GM19438 (cell line): ENCODE data around the gene TLCD3A.

Source experiments
- ATAC-seq: cut with Tn5 transposase; IDR thresholded peaks from one replicate; pipeline ENCODE4 v1.9.1; 2021; ENCODE audit warnings: low read depth; ENCODE audit not compliant: unreplicated experiment

TLCD3A gene

GRCh38 chr17:705011-705410 is 27.4 kb upstream of the TLCD3A start:
- ATAC-seq: no peak

GRCh38 chr17:705863-706262 is 26.5 kb upstream of the TLCD3A start:
- no peak for ATAC-seq

- no peak for ATAC-seq
Observed at GRCh38 chr17:708132-708531, 24.3 kb upstream of the TLCD3A start.

DNA sequence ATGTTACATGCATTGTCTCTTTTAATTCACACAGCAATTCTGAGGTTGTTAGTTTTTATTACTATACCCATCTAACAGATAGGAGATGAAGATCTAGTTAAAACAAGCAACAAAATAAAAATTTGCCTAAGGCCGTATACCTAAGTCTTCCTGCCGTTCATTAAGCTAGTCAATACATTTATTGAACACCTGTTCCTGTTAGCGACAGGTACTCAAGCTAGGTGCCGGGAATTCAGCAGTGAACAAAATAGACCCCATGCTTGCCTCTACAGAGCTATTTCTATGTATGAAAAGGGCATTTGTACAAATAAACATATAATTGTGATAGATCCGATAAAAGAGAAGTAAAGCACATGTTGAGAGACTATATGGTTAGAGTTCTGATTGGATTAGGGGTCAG is 14.3 kb upstream of the TLCD3A start:
- no peak for ATAC-seq

DNA sequence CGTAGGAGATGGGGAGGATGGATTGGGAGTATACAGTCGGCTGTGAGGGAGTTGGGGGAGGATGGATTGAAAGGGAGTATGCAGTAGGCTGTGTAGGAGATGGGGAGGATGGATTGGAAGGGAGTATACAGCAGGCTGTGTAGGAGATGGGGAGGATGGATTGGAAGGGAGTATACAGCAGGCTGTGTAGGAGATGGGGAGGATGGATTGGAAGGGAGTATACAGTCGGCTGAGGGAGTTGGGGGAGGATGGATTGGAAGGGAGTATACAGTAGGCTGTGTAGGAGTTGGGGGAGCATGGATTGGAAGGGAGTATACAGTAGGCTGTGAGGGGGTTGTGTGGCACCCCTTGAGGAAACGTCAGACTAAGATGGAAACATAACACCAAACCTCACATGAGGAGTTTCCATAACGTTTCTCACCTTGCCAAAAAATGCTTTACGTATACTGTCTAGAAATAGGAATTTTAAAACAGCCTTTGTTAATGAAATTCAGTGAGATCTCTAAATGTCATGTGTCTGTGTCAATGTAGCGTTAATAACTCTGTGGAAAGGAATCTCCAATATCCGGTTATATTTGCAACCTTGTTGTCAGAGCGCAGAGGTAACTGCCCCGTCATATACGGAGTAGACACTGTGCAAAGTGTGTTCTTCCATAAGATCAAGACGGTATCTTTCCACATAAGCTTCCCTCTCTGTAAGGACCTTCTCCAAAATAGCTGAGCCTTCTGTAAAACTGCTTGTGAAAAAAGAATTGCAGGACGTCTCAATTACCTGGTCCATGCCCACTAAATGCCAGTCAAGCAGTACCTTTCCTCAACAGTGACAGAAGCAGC is 11.5 kb upstream of the TLCD3A start:
- no peak for ATAC-seq

GRCh38 chr17:721540-721937 is 10.9 kb upstream of the TLCD3A start:
- ATAC-seq: no peak

DNA sequence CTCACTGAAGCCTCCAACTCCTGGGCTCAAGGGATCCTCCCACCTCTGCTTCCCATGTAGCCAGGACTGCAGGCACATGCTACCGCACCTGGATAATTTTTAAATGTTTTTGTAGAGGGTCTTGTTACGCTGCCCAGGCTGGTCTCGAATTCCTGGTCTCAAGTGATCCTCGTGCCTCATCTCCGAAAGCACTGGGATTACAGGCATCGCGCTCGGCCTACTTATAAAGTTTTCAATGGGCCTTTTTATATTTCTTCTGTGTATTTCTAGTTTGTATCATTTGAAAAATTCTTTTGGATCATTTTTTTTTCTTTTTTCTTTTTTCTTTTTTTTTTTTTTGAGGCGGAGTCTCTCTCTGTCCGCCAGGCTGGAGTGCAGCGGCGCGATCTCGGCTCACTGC is 7.3 kb upstream of the TLCD3A start:
- ATAC-seq: no peak

- ATAC-seq: no peak
Observed at GRCh38 chr17:725746-726145, 6.7 kb upstream of the TLCD3A start.

DNA sequence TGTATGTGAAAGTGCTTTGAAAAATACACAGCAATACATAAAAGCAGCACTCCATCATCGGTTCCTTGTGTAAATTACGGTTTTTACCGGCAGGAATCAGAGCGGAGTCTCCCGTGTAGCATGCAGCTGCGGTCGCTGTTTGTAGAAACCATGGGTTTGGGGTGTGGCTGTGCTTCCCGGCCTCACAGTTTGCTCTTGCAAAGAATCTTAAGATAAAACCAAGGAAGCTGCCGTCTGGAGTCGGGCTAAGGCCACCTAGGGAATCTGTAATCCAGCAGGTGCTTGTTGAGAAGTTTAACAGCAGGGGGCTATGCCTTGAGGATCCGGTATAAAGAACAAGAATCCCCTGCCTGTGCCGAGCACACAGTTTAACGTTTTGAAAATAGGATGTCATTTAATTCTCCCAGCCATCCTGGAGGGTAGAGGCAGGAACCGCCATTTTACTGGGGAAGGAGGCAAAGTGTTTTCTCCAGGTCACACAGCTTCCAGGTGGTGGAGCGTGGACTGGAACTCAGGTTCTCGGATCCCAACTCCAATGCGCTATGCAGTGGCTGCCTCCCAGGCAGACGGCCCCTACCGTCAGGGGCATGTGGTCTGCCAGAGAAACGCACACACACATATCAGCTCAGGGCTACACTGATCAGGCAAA is 6.0 kb upstream of the TLCD3A start:
- no peak for ATAC-seq

DNA sequence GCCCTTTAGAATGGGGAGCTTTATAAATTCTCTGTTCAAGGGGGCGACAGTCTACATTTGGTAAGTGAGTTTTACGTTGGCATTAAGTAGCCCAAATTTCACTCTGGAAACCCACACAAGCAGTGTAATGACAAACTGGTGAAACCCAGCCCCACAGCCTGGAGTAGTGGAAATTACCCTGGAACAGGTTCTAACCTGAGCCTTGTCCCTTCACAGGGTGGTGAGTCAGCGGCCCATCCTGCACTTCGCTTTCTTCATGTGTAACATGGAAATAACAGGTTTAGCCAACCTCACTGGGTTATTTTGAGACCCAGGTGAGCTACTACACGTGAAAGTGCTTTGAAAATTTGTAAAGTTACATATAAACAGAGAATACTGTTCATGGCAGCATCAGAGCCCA is 3.5 kb upstream of the TLCD3A start:
- no peak for ATAC-seq

DNA sequence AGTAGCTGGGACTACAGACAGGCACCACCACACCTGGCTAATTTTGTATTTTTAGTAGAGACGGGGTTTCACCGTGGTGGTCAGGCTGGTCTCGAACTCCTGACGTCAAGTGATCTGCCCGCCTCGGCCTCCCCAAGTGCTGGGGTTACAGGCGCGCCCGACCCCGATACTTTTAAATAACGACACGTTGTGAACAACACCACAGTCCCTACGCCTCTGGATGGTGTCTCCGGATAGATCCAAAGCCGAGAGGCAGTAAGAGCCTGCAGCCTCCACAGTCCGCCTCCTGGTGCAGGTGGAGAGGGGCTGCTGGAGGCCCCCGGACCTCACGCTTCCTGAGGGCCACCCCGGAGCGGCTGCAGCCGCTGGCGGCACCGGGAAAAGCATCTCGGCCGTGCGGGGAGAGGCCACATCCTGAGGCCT is 741 bp upstream of the TLCD3A start:
- ATAC-seq: peak; percentile 16

DNA sequence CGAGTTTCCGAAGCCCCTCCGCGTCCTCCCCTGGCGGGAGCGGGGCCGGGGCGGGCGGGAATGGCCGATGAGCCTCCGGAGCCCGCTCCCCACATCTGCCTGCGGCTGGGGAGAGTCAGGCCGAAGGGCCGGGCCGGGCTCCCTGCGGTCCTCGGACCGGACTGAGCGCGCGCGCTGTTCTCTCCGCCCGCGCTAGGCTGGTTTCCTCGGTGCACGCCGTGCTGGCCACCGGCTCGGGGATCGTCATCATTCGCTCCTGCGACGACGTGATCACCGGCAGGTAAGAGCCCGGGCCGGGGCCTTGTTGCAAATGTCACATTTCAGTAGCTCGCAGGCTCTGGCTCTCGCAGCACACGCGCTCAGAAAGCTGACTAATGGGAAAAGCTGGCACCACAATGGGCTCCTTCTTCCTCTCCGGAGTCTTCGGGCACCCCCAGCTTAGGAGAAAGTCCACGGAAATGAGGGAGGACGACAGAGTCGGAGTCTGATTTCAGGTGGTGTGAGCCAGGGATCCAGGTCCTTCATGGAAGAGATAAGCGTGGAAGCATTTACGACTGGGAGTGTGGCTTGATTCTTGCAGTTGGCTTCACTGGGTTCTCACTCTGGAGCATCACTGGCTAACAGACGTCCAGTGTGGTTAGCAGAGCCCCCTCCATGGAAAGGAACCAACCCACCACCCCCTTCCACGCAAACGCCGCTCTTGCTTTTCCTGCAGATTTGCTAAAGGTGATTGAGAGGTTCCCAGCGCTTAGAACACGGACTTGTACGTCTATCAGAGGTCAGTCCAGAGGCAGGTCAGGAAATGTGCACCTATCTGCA is 715 bp downstream of the TLCD3A start:
- peak; percentile 32 for ATAC-seq

- no peak for ATAC-seq
Observed at GRCh38 chr17:733743-734142, 1.3 kb downstream of the TLCD3A start.

DNA sequence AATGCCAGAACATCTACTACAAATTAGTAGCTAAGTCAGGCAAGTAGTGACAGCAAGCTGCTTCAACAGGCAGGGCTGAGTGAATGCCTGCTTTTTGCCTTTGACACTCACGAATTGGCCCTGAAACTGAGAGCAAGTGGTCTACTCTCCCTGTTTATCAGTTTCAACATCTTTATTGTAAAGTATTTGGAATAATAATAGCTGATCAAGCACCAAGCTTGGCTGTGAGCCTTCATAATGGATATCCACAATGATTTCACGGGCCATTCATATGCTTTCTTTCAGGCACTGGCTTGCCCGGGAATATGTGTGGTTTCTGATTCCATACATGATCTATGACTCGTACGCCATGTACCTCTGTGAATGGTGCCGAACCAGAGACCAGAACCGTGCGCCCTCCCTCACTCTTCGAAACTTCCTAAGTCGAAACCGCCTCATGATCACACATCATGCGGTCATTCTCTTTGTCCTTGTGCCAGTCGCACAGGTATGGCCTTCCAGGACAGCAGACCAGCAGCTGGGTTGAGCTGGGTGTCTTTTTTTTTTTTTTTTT is 5.2 kb downstream of the TLCD3A start:
- no peak for ATAC-seq

DNA sequence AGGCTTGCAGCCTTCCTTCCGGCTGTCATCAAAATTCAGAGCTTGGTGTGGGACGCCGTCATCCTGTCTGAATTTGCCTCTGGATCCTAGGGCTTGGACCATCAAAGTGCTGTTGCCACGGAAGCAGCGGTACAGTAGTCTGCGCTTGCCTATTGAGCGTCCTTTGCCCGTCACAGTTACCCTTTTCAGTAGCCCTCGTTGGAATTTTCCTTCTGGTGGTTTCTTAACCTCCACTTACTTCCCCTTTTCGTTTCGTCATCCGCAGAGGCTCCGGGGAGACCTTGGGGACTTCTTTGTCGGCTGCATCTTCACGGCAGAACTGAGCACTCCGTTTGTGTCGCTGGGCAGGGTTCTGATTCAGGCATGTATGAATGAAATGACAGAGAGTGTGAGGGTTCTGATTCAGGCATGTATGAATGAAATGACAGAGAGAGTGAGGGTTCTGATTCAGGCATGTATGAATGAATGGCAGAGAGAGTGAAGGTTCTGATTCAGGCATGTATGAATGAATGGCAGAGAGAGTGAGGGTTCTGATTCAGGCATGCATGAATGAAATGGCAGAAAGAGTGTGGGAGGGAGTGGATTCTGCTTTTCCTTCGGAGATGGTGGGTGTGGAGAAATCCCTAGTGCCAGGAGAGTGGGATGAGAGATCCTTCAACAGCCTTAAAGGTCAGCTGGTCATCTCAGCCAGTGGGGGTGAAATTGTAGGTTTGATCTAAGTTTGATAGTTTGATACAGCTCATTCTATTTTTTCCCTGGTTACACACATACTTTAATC is 8.0 kb downstream of the TLCD3A start:
- ATAC-seq: peak; percentile 67

GRCh38 chr17:742147-742793 is 9.9 kb downstream of the TLCD3A start:
- no peak for ATAC-seq

- ATAC-seq: no peak
Observed at GRCh38 chr17:743139-743538, 10.7 kb downstream of the TLCD3A start.

DNA sequence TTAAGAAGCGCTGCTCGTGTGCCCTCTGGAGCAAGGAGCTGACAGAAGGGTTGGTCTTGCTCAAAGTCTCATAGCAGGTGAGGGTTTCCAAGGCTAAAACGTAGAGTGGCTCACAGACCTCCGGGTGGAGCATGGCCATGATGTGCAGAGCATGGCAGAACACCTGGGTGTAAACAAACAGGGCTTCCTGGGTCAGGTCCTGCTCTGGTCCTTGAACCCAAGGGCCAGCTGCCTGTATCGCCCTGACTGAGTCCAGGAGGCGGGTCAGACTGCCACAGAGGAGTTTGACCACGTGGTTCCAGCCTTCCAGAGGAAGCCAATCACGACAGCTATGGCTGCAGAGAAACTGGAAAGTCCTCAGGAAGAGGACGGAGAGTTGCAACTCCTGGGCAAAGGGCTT is 12.5 kb downstream of the TLCD3A start:
- ATAC-seq: no peak

- ATAC-seq: no peak
Observed at GRCh38 chr17:745406-745805, 13.0 kb downstream of the TLCD3A start.

- ATAC-seq: no peak
Observed at GRCh38 chr17:746181-746580, 13.8 kb downstream of the TLCD3A start.
